Smooth muscle cell (in vitro differentiated cells): Measurements from ENCODE around the gene TEAD2. TPM values are rescaled to one million over a fixed set of nuclear protein-coding genes. Genes with fewer than 3 reads are reported as not detected.
"Not testable (repeated sequence)": the region's sequence is repeated elsewhere in the genome, so short reads cannot be mapped to it uniquely, and the experiment has no call there.

Source experiments
- DNase-seq: peaks from one replicate; lab custom pipeline; 2025; ENCODE audit not compliant: unreplicated experiment; lab: John Stamatoyannopoulos, UW
- H2AFZ ChIP-seq: fragments of 200-600 bp; sonication (generic); 2 replicates; pipeline ENCODE4 v1.6.0; 2016; ENCODE audit warnings: antibody characterized with exemption, low read depth, mild to moderate bottlenecking
- H3F3A ChIP-seq: fragments of 200-600 bp; sonication (generic); 2 replicates; pipeline ENCODE4 v1.6.0; 2017; ENCODE audit warnings: antibody characterized with exemption, low read depth
- H3K27ac ChIP-seq: fragments of 200-600 bp; sonication (generic); 2 replicates; pipeline ENCODE4 v1.5.1; 2016; ENCODE audit warnings: low read depth, mild to moderate bottlenecking
- H3K27me3 ChIP-seq: fragments of 200-600 bp; sonication (generic); 2 replicates; pipeline ENCODE4 v1.6.1; 2016; ENCODE audit warnings: low read depth, mild to moderate bottlenecking
- H3K36me3 ChIP-seq: fragments of 200-600 bp; sonication (generic); 2 replicates; pipeline ENCODE4 v1.5.1; 2016; ENCODE audit warnings: low read depth
- H3K4me1 ChIP-seq: fragments of 200-600 bp; sonication (generic); 2 replicates; pipeline ENCODE4 v1.5.1; 2016; ENCODE audit warnings: low read depth
- H3K4me2 ChIP-seq: fragments of 200-600 bp; sonication (generic); 2 replicates; pipeline ENCODE4 v1.6.0; 2016; ENCODE audit warnings: mild to moderate bottlenecking
- H3K4me3 ChIP-seq: fragments of 200-600 bp; sonication (generic); 2 replicates; pipeline ENCODE4 v1.5.1; 2016; ENCODE audit warnings: mild to moderate bottlenecking
- H3K79me2 ChIP-seq: fragments of 200-600 bp; sonication (generic); 2 replicates; pipeline ENCODE4 v1.6.0; 2016; ENCODE audit warnings: low read depth, mild to moderate bottlenecking
- H3K9ac ChIP-seq: fragments of 200-600 bp; sonication (generic); 2 replicates; pipeline ENCODE4 v1.6.0; 2016; ENCODE audit warnings: low read depth
- H3K9me3 ChIP-seq: fragments of 200-600 bp; sonication (generic); replicated peaks from 2 replicates; pipeline ENCODE4 v1.5.1; 2016; ENCODE audit warnings: low read depth
- H4K20me1 ChIP-seq: fragments of 200-600 bp; sonication (generic); 2 replicates; pipeline ENCODE4 v1.6.0; 2016; ENCODE audit warnings: low read depth
- WGBS: methylation state at CpG from one replicate; pipeline ENCODE4 v1.1.7; 2016; ENCODE audit warnings: low lambda C conversion rate; 5-methylcytosine and 5-hydroxymethylcytosine counted together
- polyA plus RNA-seq: library from polyadenylated mRNA; unstranded; fragments of >200 nt; fragmentation: Nextera tagmentation; extraction: Ambion mirVana; gene quantifications from 2 replicates; pipeline ENCODE4 v1.2.1, GENCODE V29; 2016
- total RNA-seq: library from RNA; depleted of rRNA; stranded (reverse); fragments of >200 nt; gene quantifications from 2 replicates; pipeline ENCODE4 v1.2.3, GENCODE V29; 2014
- TF ChIP-seq, protein P1 (sequence below): fragments of 200-600 bp; sonication (generic); IDR thresholded peaks from 2 replicates; pipeline ENCODE4 v1.5.1; 2017; ENCODE audit warnings: borderline replicate concordance, mild to moderate bottlenecking, antibody characterized with exemption; ENCODE audit not compliant: insufficient read depth, poor library complexity, severe bottlenecking

The TEAD2 gene
- total and polyA plus RNA-seq, 2 experiments from 2014 or later: 58.5 to 71.8 TPM

DNA sequence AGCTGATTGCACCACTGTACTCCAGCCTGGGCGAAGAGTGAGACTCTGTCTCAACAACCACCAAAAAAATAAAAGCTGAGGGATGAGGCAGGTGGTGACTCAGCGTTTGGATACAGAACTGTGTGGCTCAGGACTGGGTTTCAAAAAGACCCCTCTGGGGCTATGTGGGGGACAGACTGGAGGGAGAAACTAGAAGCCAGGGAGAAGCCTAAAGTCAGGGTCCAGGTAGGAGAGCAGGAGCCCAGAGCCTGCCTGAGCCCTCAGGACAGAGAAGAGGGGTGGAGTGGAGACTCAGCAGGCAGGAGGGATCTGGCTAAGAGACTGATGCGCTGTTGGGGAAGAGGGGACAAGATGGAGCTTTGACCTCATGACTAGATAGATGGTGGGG, 28.8 kb downstream of the TEAD2 start:
- H3K36me3 ChIP-seq: no peaks in the 10 kb centered on the region

GRCh38 chr19:49332691-49333417, 29.4 kb downstream of the TEAD2 start:
- DNase-seq, H3K79me2 ChIP-seq, H3K4me1 ChIP-seq, H3K4me3 ChIP-seq, H3K9me3 ChIP-seq, H3K9ac ChIP-seq, H2AFZ ChIP-seq, H3K36me3 ChIP-seq, H3F3A ChIP-seq, H4K20me1 ChIP-seq, H3K27ac ChIP-seq, H3K4me2 ChIP-seq, H3K27me3 ChIP-seq: not testable (repeated sequence)
- 98% methylated on average over 13 of the region's 13 CpGs for WGBS

More for the DNA sequence above, 28.8 kb downstream of the TEAD2 start:
- H4K20me1 ChIP-seq: peaks cover 15% of the 10 kb centered on the region
- WGBS: 83% methylated on average over 3 of the region's 3 CpGs
- H2AFZ ChIP-seq: no peak overlapping the region
- no peaks in the 10 kb centered on the region for H3F3A ChIP-seq
- no peaks in the 10 kb centered on the region for H3K4me1 ChIP-seq
- no peak overlapping the region for H3K27ac ChIP-seq
- H3K4me3 ChIP-seq: no peak overlapping the region
- no peaks in the 10 kb centered on the region for H3K9me3 ChIP-seq
- H3K4me2 ChIP-seq: no peak overlapping the region
- H3K79me2 ChIP-seq: no peaks in the 10 kb centered on the region
- no peaks in the 10 kb centered on the region for H3K27me3 ChIP-seq
- DNase-seq: no peak
- H3K9ac ChIP-seq: no peak overlapping the region
- TF ChIP-seq, protein P1, sequence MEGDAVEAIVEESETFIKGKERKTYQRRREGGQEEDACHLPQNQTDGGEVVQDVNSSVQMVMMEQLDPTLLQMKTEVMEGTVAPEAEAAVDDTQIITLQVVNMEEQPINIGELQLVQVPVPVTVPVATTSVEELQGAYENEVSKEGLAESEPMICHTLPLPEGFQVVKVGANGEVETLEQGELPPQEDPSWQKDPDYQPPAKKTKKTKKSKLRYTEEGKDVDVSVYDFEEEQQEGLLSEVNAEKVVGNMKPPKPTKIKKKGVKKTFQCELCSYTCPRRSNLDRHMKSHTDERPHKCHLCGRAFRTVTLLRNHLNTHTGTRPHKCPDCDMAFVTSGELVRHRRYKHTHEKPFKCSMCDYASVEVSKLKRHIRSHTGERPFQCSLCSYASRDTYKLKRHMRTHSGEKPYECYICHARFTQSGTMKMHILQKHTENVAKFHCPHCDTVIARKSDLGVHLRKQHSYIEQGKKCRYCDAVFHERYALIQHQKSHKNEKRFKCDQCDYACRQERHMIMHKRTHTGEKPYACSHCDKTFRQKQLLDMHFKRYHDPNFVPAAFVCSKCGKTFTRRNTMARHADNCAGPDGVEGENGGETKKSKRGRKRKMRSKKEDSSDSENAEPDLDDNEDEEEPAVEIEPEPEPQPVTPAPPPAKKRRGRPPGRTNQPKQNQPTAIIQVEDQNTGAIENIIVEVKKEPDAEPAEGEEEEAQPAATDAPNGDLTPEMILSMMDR: no peak

DNA sequence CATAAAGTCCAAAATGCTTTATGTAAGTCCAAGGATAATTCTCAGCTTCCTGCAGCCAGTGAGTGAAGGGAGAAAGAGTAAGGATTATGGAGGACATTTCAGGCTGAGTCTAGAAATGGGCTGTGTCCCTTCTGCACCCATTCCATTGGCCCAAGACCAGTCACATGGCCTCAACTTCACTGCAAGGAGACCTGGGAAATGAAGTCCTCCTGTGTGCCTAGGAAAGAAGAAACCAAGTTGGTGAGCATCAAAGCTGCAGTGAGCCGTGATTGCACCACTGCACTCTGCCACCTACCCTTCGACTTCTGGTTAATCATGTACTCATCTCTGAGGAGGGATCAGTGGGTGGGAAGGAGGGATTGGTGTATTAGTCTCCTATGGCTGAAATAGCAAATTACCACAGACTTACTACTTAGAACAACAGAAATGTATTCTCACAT, 30.6 kb downstream of the TEAD2 start:
- H2AFZ ChIP-seq: no peak overlapping the region
- 70% methylated on average over 2 of the region's 2 CpGs for WGBS
- H3K36me3 ChIP-seq: no peaks in the 10 kb centered on the region
- no peak for DNase-seq
- no peaks in the 10 kb centered on the region for H3K9me3 ChIP-seq
- no peak overlapping the region for H3K9ac ChIP-seq
- H3K4me1 ChIP-seq: no peaks in the 10 kb centered on the region
- TF ChIP-seq, protein P1: no peak
- H3K27me3 ChIP-seq: no peaks in the 10 kb centered on the region
- no peak overlapping the region for H3K4me2 ChIP-seq
- no peaks in the 10 kb centered on the region for H4K20me1 ChIP-seq
- no peaks in the 10 kb centered on the region for H3F3A ChIP-seq
- H3K79me2 ChIP-seq: no peaks in the 10 kb centered on the region
- no peak overlapping the region for H3K4me3 ChIP-seq
- H3K27ac ChIP-seq: no peak overlapping the region

DNA sequence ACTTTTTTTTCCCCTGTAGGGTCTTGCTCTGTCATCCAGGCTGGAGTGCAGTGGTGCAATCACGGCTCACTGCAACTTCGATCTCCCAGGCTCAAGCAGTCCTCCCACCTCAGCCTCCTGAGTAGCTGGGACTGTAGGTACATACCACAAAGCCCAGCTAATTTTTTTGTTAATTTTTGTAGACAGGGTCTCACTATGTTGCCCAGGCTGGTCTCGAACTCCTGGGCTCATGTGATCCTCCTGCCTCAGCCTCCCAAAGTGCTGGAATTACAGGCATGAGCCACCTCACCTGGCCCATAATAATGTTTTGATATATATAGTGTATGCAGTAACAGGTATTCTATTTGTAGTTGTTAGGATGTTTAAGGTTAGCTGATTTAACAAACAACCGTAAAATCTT, 31.0 kb downstream of the TEAD2 start:
- 96% methylated on average over 4 of the region's 4 CpGs for WGBS
- not testable (repeated sequence) for H3K27ac ChIP-seq, H2AFZ ChIP-seq

More for the DNA sequence above, 31.0 kb downstream of the TEAD2 start:
- not testable (repeated sequence) for DNase-seq, H3K27me3 ChIP-seq, H3K4me1 ChIP-seq, H3F3A ChIP-seq, H3K4me2 ChIP-seq, H4K20me1 ChIP-seq, H3K9me3 ChIP-seq, H3K9ac ChIP-seq, H3K36me3 ChIP-seq, H3K4me3 ChIP-seq, H3K79me2 ChIP-seq
